Suprapubic skin (tissue), 3 donors: ENCODE measurements around the gene PCBP3.
"Not testable (repeated sequence)": the region's sequence is repeated elsewhere in the genome, so short reads cannot be mapped to it uniquely, and the experiment has no call there.

Experiments
- CTCF ChIP-seq, 2 donors: fragments of 200-600 bp in 1 of 2; fragments of 450-650 bp in 1 of 2; sonication (generic) in 1 of 2; IDR thresholded peaks; one replicate each; pipeline ENCODE4 v1.5.1; 2016 to 2019; ENCODE audit warnings: antibody characterized with exemption in 2 of 2, mild to moderate bottlenecking in 1 of 2, moderate library complexity in 1 of 2
- EP300 ChIP-seq: sonication (generic); formaldehyde crosslinking; IDR thresholded peaks from one replicate; pipeline ENCODE4 v1.6.1; 2017; ENCODE audit warnings: antibody characterized with exemption
- POLR2A ChIP-seq, 2 donors: fragments of 450-650 bp; IDR thresholded peaks; one replicate each; pipeline ENCODE4 v1.6.1; 2017; ENCODE audit warnings: antibody characterized with exemption in 2 of 2, mild to moderate bottlenecking in 2 of 2, moderate library complexity in 2 of 2

GRCh38 chr21:45975667-45976409 lies 332.3 kb downstream of the PCBP3 start:
- TF ChIP-seq POLR2A (IDR thresholded peaks at IDR 0.05); CTCF (IDR thresholded peaks at IDR 0.05); EP300: not testable (repeated sequence)
